ENCODE data around the gene HSPA14.

HSPA14 gene

DNA sequence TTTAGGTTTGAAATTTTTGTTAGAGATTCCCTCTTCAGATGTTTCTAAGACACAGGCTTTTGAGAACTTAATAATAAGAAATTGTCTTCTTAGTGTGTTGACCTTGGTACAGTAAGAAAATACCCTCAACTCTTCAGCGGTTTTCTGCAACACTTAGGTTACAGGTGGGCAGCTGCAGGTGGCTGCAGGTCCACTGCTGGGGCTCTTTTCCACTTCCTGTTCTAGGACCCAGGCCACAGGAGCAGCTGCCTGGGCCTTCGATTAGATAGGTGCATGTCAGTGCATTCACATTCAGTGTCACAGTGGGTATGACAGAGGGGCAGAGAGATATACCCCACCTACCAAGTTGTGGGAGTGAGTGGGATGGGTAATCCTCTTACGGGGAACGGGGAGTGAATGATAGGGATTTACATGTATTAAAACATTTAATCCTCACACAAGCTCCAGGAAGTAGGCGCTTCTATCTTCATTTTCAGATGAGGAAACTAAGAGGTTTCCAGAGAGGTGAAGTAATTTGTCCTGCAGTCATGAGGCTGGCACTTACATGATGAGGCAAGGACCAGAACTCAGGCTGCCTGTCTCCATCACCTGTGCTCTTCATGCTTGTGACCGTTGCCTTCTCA is 20.3 kb downstream of the HSPA14 start:
- no peak for TF ChIP-seq TOX (CRISPR knock-in tag; IDR thresholded peaks at IDR 0.05; ENCODE audit: borderline replicate concordance)
- no peak for TF ChIP-seq SNAI2 (CRISPR knock-in tag; IDR thresholded peaks at IDR 0.05)
- TF ChIP-seq ZNF565 (CRISPR knock-in tag; conservative IDR thresholded peaks at IDR 0.05; ENCODE audit: low read depth) = no peak
- no peak for TF ChIP-seq ZC3H10 (CRISPR knock-in tag; IDR thresholded peaks at IDR 0.05)
- TF ChIP-seq CSDC2 (CRISPR knock-in tag; IDR thresholded peaks at IDR 0.05) = no peak
- TF ChIP-seq OSR1 (CRISPR knock-in tag; IDR thresholded peaks at IDR 0.05) = no peak
- TF ChIP-seq ARNTL (CRISPR knock-in tag; IDR thresholded peaks at IDR 0.05; ENCODE audit: borderline replicate concordance, low read depth) = no peak
- no peak for TF ChIP-seq ZNF8 (CRISPR knock-in tag; IDR thresholded peaks at IDR 0.05)
- TF ChIP-seq ISL1 (CRISPR knock-in tag; IDR thresholded peaks at IDR 0.05) = no peak
- TF ChIP-seq, protein P1, sequence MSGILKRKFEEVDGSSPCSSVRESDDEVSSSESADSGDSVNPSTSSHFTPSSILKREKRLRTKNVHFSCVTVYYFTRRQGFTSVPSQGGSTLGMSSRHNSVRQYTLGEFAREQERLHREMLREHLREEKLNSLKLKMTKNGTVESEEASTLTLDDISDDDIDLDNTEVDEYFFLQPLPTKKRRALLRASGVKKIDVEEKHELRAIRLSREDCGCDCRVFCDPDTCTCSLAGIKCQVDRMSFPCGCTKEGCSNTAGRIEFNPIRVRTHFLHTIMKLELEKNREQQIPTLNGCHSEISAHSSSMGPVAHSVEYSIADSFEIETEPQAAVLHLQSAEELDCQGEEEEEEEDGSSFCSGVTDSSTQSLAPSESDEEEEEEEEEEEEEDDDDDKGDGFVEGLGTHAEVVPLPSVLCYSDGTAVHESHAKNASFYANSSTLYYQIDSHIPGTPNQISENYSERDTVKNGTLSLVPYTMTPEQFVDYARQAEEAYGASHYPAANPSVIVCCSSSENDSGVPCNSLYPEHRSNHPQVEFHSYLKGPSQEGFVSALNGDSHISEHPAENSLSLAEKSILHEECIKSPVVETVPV (CRISPR knock-in tag; IDR thresholded peaks at IDR 0.05) = no peak
- TF ChIP-seq ZFP30 (CRISPR knock-in tag; IDR thresholded peaks at IDR 0.05) = no peak
- TF ChIP-seq GLIS3 (CRISPR knock-in tag; IDR thresholded peaks at IDR 0.05) = no peak
- ATAC-seq = no peak

- ATAC-seq = no peak
- no peak for TF ChIP-seq SNAI2 (CRISPR knock-in tag; IDR thresholded peaks at IDR 0.05)
- TF ChIP-seq, protein P1 (CRISPR knock-in tag; IDR thresholded peaks at IDR 0.05) = no peak
- TF ChIP-seq ESRRG (CRISPR knock-in tag; IDR thresholded peaks at IDR 0.05) = no peak
- no peak for TF ChIP-seq POU6F1 (CRISPR knock-in tag; IDR thresholded peaks at IDR 0.05; ENCODE audit: borderline replicate concordance, low read depth)
- no peak for TF ChIP-seq ZNF565 (CRISPR knock-in tag; conservative IDR thresholded peaks at IDR 0.05; ENCODE audit: low read depth)
- TF ChIP-seq OSR1 (CRISPR knock-in tag; IDR thresholded peaks at IDR 0.05) = no peak
- no peak for TF ChIP-seq PPARA (CRISPR knock-in tag; IDR thresholded peaks at IDR 0.05; ENCODE audit: borderline replicate concordance)
- no peak for TF ChIP-seq GLIS3 (CRISPR knock-in tag; IDR thresholded peaks at IDR 0.05)
- TF ChIP-seq, protein P2, sequence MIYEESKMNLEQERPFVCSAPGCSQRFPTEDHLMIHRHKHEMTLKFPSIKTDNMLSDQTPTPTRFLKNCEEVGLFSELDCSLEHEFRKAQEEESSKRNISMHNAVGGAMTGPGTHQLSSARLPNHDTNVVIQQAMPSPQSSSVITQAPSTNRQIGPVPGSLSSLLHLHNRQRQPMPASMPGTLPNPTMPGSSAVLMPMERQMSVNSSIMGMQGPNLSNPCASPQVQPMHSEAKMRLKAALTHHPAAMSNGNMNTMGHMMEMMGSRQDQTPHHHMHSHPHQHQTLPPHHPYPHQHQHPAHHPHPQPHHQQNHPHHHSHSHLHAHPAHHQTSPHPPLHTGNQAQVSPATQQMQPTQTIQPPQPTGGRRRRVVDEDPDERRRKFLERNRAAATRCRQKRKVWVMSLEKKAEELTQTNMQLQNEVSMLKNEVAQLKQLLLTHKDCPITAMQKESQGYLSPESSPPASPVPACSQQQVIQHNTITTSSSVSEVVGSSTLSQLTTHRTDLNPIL (CRISPR knock-in tag; IDR thresholded peaks at IDR 0.05; ENCODE audit: low read depth) = no peak
- TF ChIP-seq BACH2 (CRISPR knock-in tag; IDR thresholded peaks at IDR 0.05; ENCODE audit: borderline replicate concordance) = no peak
- no peak for TF ChIP-seq ZNF8 (CRISPR knock-in tag; IDR thresholded peaks at IDR 0.05)
Measured at GRCh38 chr10:14859043-14859442, 20.9 kb downstream of the HSPA14 start.

DNA sequence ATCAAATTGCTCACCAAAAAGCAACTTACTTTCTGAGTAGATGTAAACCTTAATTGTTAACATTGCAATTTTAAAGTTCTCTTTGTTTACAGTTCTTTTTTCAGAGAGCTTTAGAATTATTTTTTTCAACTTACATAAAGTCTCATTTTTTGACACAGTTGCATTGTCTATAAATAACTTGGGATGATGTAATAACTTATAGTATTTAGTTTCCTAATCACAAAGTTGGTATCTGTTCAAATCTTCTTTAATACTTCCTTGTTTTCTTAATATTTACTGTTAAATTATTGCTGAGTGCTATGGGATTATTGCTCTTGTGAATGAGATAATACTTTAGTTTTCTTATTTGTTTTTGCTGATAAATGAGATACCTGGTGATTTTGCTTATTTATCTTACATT is 21.7 kb downstream of the HSPA14 start:
- no peak for TF ChIP-seq PPARA (CRISPR knock-in tag; IDR thresholded peaks at IDR 0.05; ENCODE audit: borderline replicate concordance)
- no peak for TF ChIP-seq RARB (CRISPR knock-in tag; IDR thresholded peaks at IDR 0.05)
- TF ChIP-seq ZFP30 (CRISPR knock-in tag; IDR thresholded peaks at IDR 0.05) = no peak
- no peak for TF ChIP-seq SNAI2 (CRISPR knock-in tag; IDR thresholded peaks at IDR 0.05)
- no peak for TF ChIP-seq ZNF565 (CRISPR knock-in tag; conservative IDR thresholded peaks at IDR 0.05; ENCODE audit: low read depth)
- TF ChIP-seq GLIS3 (CRISPR knock-in tag; IDR thresholded peaks at IDR 0.05) = no peak
- no peak for TF ChIP-seq ZNF8 (CRISPR knock-in tag; IDR thresholded peaks at IDR 0.05)
- TF ChIP-seq CSDC2 (CRISPR knock-in tag; IDR thresholded peaks at IDR 0.05) = no peak
- TF ChIP-seq ARNTL (CRISPR knock-in tag; IDR thresholded peaks at IDR 0.05; ENCODE audit: borderline replicate concordance, low read depth) = no peak
- TF ChIP-seq TOX (CRISPR knock-in tag; IDR thresholded peaks at IDR 0.05; ENCODE audit: borderline replicate concordance) = no peak
- TF ChIP-seq, protein P2 (CRISPR knock-in tag; IDR thresholded peaks at IDR 0.05; ENCODE audit: low read depth) = no peak
- TF ChIP-seq ESRRG (CRISPR knock-in tag; IDR thresholded peaks at IDR 0.05) = no peak
- no peak for TF ChIP-seq POU6F1 (CRISPR knock-in tag; IDR thresholded peaks at IDR 0.05; ENCODE audit: borderline replicate concordance, low read depth)
- no peak for TF ChIP-seq ZNF70 (CRISPR knock-in tag; IDR thresholded peaks at IDR 0.05)
- TF ChIP-seq ISL1 (CRISPR knock-in tag; IDR thresholded peaks at IDR 0.05) = no peak
- no peak for TF ChIP-seq ZC3H10 (CRISPR knock-in tag; IDR thresholded peaks at IDR 0.05)
- ATAC-seq = no peak
